Calu3 (cell line): ENCODE results near the gene PDHB. TPM values are rescaled to one million over a fixed set of nuclear protein-coding genes. Genes with fewer than 3 reads are reported as not detected.

Experiments
- BruUV-seq: library from RNA; stranded (reverse); fragments of 400-500 nt; replicated peaks from 2 replicates; lab custom pipeline; 2021; lab: Mats Ljungman, UMichigan
- CTCF ChIA-PET: fragments of 300-600 bp; sonication (Branson Sonifier 250); formaldehyde crosslinking; loops from one replicate; lab custom pipeline; 2022; ENCODE audit warnings: antibody characterized with exemption; lab: Charles Lee
- DNase-seq: peaks from one replicate; pipeline ENCODE4 v3.0.0; 2022
- H3K27ac Mint-ChIP-seq: one replicate; pipeline ENCODE4 v1.8.0; 2022; ENCODE audit warnings: mixed read lengths; ENCODE audit not compliant: unreplicated experiment
- H3K27me3 Mint-ChIP-seq: one replicate; pipeline ENCODE4 v1.8.0; 2022; ENCODE audit warnings: mixed read lengths; ENCODE audit not compliant: unreplicated experiment
- H3K36me3 Mint-ChIP-seq: one replicate; pipeline ENCODE4 v1.8.0; 2022; ENCODE audit warnings: mild to moderate bottlenecking, moderate library complexity, mixed read lengths; ENCODE audit not compliant: insufficient read depth, unreplicated experiment
- H3K4me1 Mint-ChIP-seq: one replicate; pipeline ENCODE4 v1.8.0; 2022; ENCODE audit warnings: mild to moderate bottlenecking, low read depth, mixed read lengths; ENCODE audit not compliant: unreplicated experiment
- H3K4me3 Mint-ChIP-seq: one replicate; pipeline ENCODE4 v1.8.0; 2022; ENCODE audit warnings: mild to moderate bottlenecking, low read depth, moderate library complexity, mixed read lengths; ENCODE audit not compliant: unreplicated experiment
- H3K9me3 Mint-ChIP-seq: one replicate; pipeline ENCODE4 v1.8.0; 2022; ENCODE audit warnings: low read depth, mixed read lengths; ENCODE audit not compliant: unreplicated experiment
- intact Hi-C: fragments of 100-400 bp; cut with micrococcal nuclease; formaldehyde crosslinking; loops from one replicate; pipeline ENCODE4 v1.10.0; 2022; ENCODE audit not compliant: unreplicated experiment
- total RNA-seq: library from RNA; stranded (reverse); gene quantifications from 2 replicates; pipeline ENCODE4 v1.2.3, GENCODE V29; 2022
- TF ChIP-seq, protein P1 (sequence below): fragments of 200-600 bp; IDR thresholded peaks from one replicate; pipeline ENCODE4 v1.8.0; 2022; ENCODE audit warnings: antibody characterized with exemption; ENCODE audit not compliant: unreplicated experiment

Gene PDHB
- total RNA-seq, 1 experiment from 2014 or later, result 47.6 TPM

DNA sequence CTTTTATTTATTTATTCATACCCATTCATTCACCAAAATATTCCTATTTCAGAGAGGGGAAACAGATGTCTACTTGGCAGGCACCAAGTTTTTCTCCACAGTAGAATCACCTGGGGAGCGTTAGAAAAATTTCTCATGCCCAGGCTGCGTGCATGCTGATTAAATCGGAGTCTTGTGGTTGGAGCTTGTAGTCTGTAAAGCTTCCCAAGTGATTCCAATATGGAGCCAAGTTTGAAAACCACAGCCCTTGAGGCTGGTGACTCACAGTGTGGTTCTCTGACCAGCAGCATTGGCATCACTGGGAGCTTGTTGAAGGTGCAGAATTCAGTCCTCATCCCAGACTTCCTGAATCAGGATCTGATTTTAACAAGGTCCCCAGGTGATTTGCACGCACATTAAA lies 49.7 kb downstream of the PDHB start:
- no peak overlapping the region for H3K4me3 Mint-ChIP-seq
- no TSS peak for BruUV-seq
- no peak overlapping the region for H3K27ac Mint-ChIP-seq
- CTCF ChIA-PET, result interaction anchor here (0.7 to 1.1 kb wide), 2 partner anchors 38 to 77 kb away, joined by 3 read pairs; partner anchors contain the start of gene HTD2
- peak; percentile 55 for DNase-seq
- H3K36me3 Mint-ChIP-seq, result no peaks in the 10 kb centered on the region
- H3K4me1 Mint-ChIP-seq, result no peaks in the 10 kb centered on the region
- H3K9me3 Mint-ChIP-seq, result no peaks in the 10 kb centered on the region
- H3K27me3 Mint-ChIP-seq, result no peaks in the 10 kb centered on the region
- TF ChIP-seq, protein P1, sequence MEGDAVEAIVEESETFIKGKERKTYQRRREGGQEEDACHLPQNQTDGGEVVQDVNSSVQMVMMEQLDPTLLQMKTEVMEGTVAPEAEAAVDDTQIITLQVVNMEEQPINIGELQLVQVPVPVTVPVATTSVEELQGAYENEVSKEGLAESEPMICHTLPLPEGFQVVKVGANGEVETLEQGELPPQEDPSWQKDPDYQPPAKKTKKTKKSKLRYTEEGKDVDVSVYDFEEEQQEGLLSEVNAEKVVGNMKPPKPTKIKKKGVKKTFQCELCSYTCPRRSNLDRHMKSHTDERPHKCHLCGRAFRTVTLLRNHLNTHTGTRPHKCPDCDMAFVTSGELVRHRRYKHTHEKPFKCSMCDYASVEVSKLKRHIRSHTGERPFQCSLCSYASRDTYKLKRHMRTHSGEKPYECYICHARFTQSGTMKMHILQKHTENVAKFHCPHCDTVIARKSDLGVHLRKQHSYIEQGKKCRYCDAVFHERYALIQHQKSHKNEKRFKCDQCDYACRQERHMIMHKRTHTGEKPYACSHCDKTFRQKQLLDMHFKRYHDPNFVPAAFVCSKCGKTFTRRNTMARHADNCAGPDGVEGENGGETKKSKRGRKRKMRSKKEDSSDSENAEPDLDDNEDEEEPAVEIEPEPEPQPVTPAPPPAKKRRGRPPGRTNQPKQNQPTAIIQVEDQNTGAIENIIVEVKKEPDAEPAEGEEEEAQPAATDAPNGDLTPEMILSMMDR, result no peak
- intact Hi-C loops, result no loop called here

DNA sequence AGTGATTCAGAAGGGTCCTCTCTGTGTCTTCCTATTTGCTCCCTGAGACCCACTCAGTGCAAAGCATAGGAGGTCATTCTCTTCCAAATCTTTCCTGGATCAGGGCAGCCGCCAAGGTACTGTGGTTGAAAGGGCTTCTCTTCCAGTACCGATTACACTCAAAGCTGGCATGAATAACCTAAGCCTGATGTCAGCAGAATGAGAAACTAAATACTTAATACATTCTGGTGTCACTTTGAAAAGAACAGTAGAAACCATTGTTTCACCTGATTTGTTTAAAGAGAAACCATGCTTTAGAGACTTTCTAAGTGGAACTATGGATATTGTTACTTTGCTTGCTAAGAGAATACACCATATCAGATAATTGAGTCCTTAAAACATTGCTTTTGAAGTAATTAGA lies 50.2 kb downstream of the PDHB start:
- Mint-ChIP-seq H3K9me3 (no peaks in the 10 kb centered on the region), H3K27ac (no peak overlapping the region), H3K4me1 (no peaks in the 10 kb centered on the region), H3K36me3 (no peaks in the 10 kb centered on the region), H3K4me3 (no peak overlapping the region), H3K27me3 (no peaks in the 10 kb centered on the region)
- intact Hi-C loops, result no loop called here
- TF ChIP-seq, protein P1, result no peak
- no TSS peak for BruUV-seq
- DNase-seq, result no peak
- CTCF ChIA-PET, result interaction anchor here (0.7 to 1.1 kb wide), 2 partner anchors 37 to 77 kb away, joined by 3 read pairs; partner anchors contain the start of gene HTD2

DNA sequence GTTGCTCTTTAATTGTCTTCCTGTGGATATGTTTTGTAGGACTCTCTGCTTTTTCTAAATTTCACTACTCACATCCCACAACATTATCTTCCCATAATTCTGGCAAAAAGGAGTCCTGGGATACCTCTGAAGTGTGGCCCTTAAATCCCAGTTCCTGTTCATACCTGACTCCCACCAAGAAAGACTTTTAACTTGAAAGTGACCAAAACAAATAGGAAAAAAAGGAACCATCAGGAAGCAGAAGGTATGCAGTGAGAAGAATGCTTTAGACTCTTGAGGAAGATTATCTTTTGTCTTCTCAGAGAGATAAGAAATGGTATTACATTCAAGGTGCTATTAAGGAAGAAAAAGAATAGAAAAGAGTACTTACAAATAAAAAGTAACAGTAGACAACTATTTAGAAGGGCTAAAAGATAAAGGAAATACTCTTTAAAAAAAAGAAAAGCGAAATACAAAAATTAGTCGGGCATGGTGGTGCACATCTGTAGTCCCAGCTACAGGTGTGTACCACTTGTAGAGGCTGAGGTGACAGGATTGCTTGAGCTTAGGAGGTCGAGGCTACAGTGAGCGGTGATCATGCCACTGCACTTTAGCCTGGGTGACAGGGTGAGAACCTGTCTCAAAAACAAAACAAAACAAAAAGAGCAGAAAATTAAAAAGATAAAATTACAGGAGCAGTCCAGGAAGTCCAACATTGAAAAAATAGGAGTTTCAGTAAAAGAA lies 54.1 kb downstream of the PDHB start:
- DNase-seq, result no peak
- H3K9me3 Mint-ChIP-seq, result no peaks in the 10 kb centered on the region
- H3K4me1 Mint-ChIP-seq, result no peaks in the 10 kb centered on the region
- no peak overlapping the region for H3K4me3 Mint-ChIP-seq
- no TSS peak for BruUV-seq
- no peaks in the 10 kb centered on the region for H3K36me3 Mint-ChIP-seq
- intact Hi-C loops, result no loop called here
- CTCF ChIA-PET, result interaction anchor here (0.7 kb wide), 1 partner anchor 1103 kb away, joined by 3 read pairs; no protein-coding TSS in a partner anchor
- H3K27me3 Mint-ChIP-seq, result no peaks in the 10 kb centered on the region
- no peak overlapping the region for H3K27ac Mint-ChIP-seq
- TF ChIP-seq, protein P1, result no peak

DNA sequence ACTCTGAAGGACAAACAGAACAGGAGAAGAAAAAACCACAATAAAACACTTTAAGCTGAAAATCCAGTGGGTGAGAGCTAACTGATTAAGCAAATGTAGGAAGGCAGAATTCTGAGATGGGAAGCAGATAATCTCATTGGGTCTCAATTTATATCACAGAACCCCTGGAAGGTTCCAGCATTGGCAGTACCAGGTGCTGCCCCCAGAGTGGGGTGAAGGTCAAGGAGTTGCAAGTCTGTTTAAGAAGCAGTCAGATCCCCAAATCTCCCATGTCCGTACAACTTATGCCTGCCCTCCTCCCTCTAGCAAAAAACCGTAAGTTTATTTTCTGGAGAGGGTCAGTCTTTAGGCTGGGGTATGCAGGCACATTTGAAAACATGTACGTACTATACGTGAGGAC lies 55.9 kb downstream of the PDHB start:
- no peak for DNase-seq
- Mint-ChIP-seq H3K27me3 (no peaks in the 10 kb centered on the region), H3K27ac (no peak overlapping the region), H3K4me1 (no peaks in the 10 kb centered on the region), H3K9me3 (no peaks in the 10 kb centered on the region), H3K4me3 (no peak overlapping the region), H3K36me3 (no peaks in the 10 kb centered on the region)
- CTCF ChIA-PET, result no interaction called here
- BruUV-seq, result no TSS peak
- TF ChIP-seq, protein P1, result no peak
- intact Hi-C loops, result no loop called here

Other genes with a start within 250 kb of the PDHB start
- not detected in 2 replicates for gene DNASE1L3, start 222.9 kb downstream of the PDHB start, total RNA-seq
- gene ABHD6, start 196.0 kb downstream of the PDHB start, total RNA-seq, result 4.9 and 5.7 TPM in 2 replicates
- gene RPP14, start 127.6 kb downstream of the PDHB start, total RNA-seq, result 17.2 and 18.4 TPM in 2 replicates
- 7.5 and 8.5 TPM in 2 replicates for gene HTD2, start 127.3 kb downstream of the PDHB start, total RNA-seq
- 8.6 and 10.8 TPM in 2 replicates for gene PXK, start 100.9 kb downstream of the PDHB start, total RNA-seq
- 10.7 and 11.4 TPM in 2 replicates for gene KCTD6, start 58.3 kb upstream of the PDHB start, total RNA-seq
- gene ACOX2, start 103.4 kb upstream of the PDHB start, total RNA-seq, result 1.1 and 1.4 TPM in 2 replicates
- not detected in 2 replicates for gene FAM107A, start 143.6 kb upstream of the PDHB start, total RNA-seq
- gene FAM3D, start 232.9 kb upstream of the PDHB start, total RNA-seq, result 3.0 and 3.8 TPM in 2 replicates